ENCODE measurements around the gene TCF4.

Gene TCF4

GRCh38 chr18:55447672-55448018 is 140.3 kb downstream of the TCF4 start:
- WGBS (ENCODE audit: extremely low coverage, insufficient coverage, insufficient read length): no CpG with 5 or more reads among the region's 3 CpGs
- Histone ChIP-seq H3K4ac (ENCODE audit: low read depth, low read length) (no peak overlapping the region), H3K9ac (ENCODE audit: low read length) (no peak overlapping the region), H3K4me1 (ENCODE audit: control insufficient read depth in 1 of 2, insufficient read depth in 2 of 2, low read length in 2 of 2) (no peaks in the 10 kb centered on the region), H3K23ac (ENCODE audit: low read length) (no peak overlapping the region), H3K4me3 (ENCODE audit: low read depth, low read length) (no peak overlapping the region), H4K91ac (ENCODE audit: low read depth, low read length) (no peak overlapping the region), H3K14ac (ENCODE audit: low read length) (no peak overlapping the region), H3K36me3 (ENCODE audit: control insufficient read depth in 1 of 2, insufficient read depth in 2 of 2, low read length in 2 of 2) (peaks cover 2 to 3% of the 10 kb centered on the region in 2 experiments), H3K9me3 (ENCODE audit: insufficient read depth, low read depth, low read length) (no peaks in the 10 kb centered on the region), H2AFZ (ENCODE audit: insufficient read depth, low read length, poor library complexity) (no peak overlapping the region), H3K18ac (ENCODE audit: low read length) (no peak overlapping the region), H2BK5ac (ENCODE audit: low read depth, low read length, poor library complexity) (no peak overlapping the region), H3K4me2 (ENCODE audit: low read length) (no peak overlapping the region), H2AK5ac (ENCODE audit: low read length) (no peak overlapping the region), H2BK12ac (ENCODE audit: low read length) (no peak overlapping the region), H4K8ac (ENCODE audit: low read depth, low read length) (no peak overlapping the region), H3K79me2 (ENCODE audit: control insufficient read depth, insufficient read depth, low read length, poor library complexity) (peaks cover 1% of the 10 kb centered on the region), H3K79me1 (ENCODE audit: low read length) (no peaks in the 10 kb centered on the region), H3K27ac (ENCODE audit: low read depth, low read length) (no peak overlapping the region), H3K27me3 (ENCODE audit: insufficient read depth, low read length) (no peaks in the 10 kb centered on the region), H4K12ac (ENCODE audit: low read depth, low read length) (no peak overlapping the region), H2BK120ac (ENCODE audit: insufficient read depth, low read length, poor library complexity) (no peak overlapping the region)
- no peak for DNase-seq

DNA sequence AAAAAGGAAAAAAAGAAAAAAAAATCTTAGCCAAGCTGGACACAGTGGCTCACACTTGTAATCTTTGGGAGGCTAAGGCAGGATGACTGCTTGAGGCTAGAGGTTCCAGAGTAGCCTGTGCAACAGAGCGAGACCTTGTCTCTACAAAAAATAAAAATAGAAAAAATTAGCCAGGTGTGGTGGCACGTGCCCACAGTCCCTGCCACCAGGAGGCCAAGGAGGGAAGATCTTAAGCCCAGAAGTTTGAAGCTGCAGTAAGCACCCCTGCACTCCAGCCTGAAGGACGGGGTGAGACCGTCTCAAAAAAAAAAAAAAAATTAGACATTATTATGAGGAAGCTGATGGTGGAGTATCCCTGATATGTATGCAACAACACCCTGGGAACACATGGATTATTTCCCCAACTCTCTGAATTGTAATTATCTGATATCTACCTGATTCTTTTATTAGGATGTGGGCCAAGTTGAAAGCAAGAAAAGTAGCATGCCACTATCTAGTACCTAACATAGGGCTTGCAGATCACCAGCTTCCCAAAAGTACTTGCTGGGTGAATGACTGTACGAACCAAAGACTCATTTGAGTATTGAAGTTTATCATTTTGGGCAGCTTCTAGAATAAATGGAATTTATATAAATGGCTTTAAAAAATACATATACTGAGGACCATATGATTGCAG is 140.9 kb downstream of the TCF4 start:
- H4K91ac ChIP-seq (ENCODE audit: low read depth, low read length): no peak overlapping the region
- H3K4me2 ChIP-seq (ENCODE audit: low read length): no peak overlapping the region
- H2AFZ ChIP-seq (ENCODE audit: insufficient read depth, low read length, poor library complexity): no peak overlapping the region
- WGBS (ENCODE audit: extremely low coverage, insufficient coverage, insufficient read length): no CpG with 5 or more reads among the region's 5 CpGs
- no peak overlapping the region for H3K14ac ChIP-seq (ENCODE audit: low read length)
- H3K36me3 ChIP-seq (ENCODE audit: control insufficient read depth in 1 of 2, insufficient read depth in 2 of 2, low read length in 2 of 2): no peaks in the 10 kb centered on the region
- DNase-seq: no peak
- H3K4me1 ChIP-seq (ENCODE audit: control insufficient read depth in 1 of 2, insufficient read depth in 2 of 2, low read length in 2 of 2): no peaks in the 10 kb centered on the region
- H3K27ac ChIP-seq (ENCODE audit: low read depth, low read length): no peak overlapping the region
- no peak overlapping the region for H4K12ac ChIP-seq (ENCODE audit: low read depth, low read length)
- no peak overlapping the region for H3K23ac ChIP-seq (ENCODE audit: low read length)
- H2BK5ac ChIP-seq (ENCODE audit: low read depth, low read length, poor library complexity): no peak overlapping the region
- H3K79me1 ChIP-seq (ENCODE audit: low read length): no peaks in the 10 kb centered on the region
- no peaks in the 10 kb centered on the region for H3K27me3 ChIP-seq (ENCODE audit: insufficient read depth, low read length)
- no peak overlapping the region for H4K8ac ChIP-seq (ENCODE audit: low read depth, low read length)
- H3K18ac ChIP-seq (ENCODE audit: low read length): no peak overlapping the region
- no peak overlapping the region for H3K9ac ChIP-seq (ENCODE audit: low read length)
- no peak overlapping the region for H2BK120ac ChIP-seq (ENCODE audit: insufficient read depth, low read length, poor library complexity)
- H3K4ac ChIP-seq (ENCODE audit: low read depth, low read length): no peak overlapping the region
- H2BK12ac ChIP-seq (ENCODE audit: low read length): no peak overlapping the region
- no peak overlapping the region for H3K4me3 ChIP-seq (ENCODE audit: low read depth, low read length)
- no peak overlapping the region for H2AK5ac ChIP-seq (ENCODE audit: low read length)
- H3K9me3 ChIP-seq (ENCODE audit: insufficient read depth, low read depth, low read length): no peaks in the 10 kb centered on the region
- H3K79me2 ChIP-seq (ENCODE audit: control insufficient read depth, insufficient read depth, low read length, poor library complexity): peaks cover 1% of the 10 kb centered on the region

GRCh38 chr18:55444536-55444935 is 143.5 kb downstream of the TCF4 start:
- Histone ChIP-seq H3K9me3 (ENCODE audit: insufficient read depth, low read depth, low read length) (no peaks in the 10 kb centered on the region), H2BK120ac (ENCODE audit: insufficient read depth, low read length, poor library complexity) (no peak overlapping the region), H2BK5ac (ENCODE audit: low read depth, low read length, poor library complexity) (no peak overlapping the region), H4K91ac (ENCODE audit: low read depth, low read length) (no peak overlapping the region), H3K9ac (ENCODE audit: low read length) (no peak overlapping the region), H3K27ac (ENCODE audit: low read depth, low read length) (no peak overlapping the region), H3K79me2 (ENCODE audit: control insufficient read depth, insufficient read depth, low read length, poor library complexity) (no peaks in the 10 kb centered on the region), H4K12ac (ENCODE audit: low read depth, low read length) (no peak overlapping the region), H3K79me1 (ENCODE audit: low read length) (no peaks in the 10 kb centered on the region), H3K4me2 (ENCODE audit: low read length) (no peak overlapping the region), H3K4me1 (ENCODE audit: control insufficient read depth in 1 of 2, insufficient read depth in 2 of 2, low read length in 2 of 2) (no peaks in the 10 kb centered on the region), H3K4me3 (ENCODE audit: low read depth, low read length) (no peak overlapping the region), H2AK5ac (ENCODE audit: low read length) (no peak overlapping the region), H4K8ac (ENCODE audit: low read depth, low read length) (no peak overlapping the region), H2BK12ac (ENCODE audit: low read length) (no peak overlapping the region), H3K18ac (ENCODE audit: low read length) (no peak overlapping the region), H3K4ac (ENCODE audit: low read depth, low read length) (no peak overlapping the region), H3K14ac (ENCODE audit: low read length) (no peak overlapping the region), H3K23ac (ENCODE audit: low read length) (no peak overlapping the region), H3K36me3 (ENCODE audit: control insufficient read depth in 1 of 2, insufficient read depth in 2 of 2, low read length in 2 of 2) (no peaks in the 10 kb centered on the region), H3K27me3 (ENCODE audit: insufficient read depth, low read length) (no peaks in the 10 kb centered on the region), H2AFZ (ENCODE audit: insufficient read depth, low read length, poor library complexity) (no peak overlapping the region)
- WGBS (ENCODE audit: extremely low coverage, insufficient coverage, insufficient read length): no CpG with 5 or more reads among the region's 1 CpG
- DNase-seq: no peak

GRCh38 chr18:55443776-55444175 is 144.2 kb downstream of the TCF4 start:
- Histone ChIP-seq H3K4me2 (ENCODE audit: low read length) (no peak overlapping the region), H3K36me3 (ENCODE audit: control insufficient read depth in 1 of 2, insufficient read depth in 2 of 2, low read length in 2 of 2) (peaks cover 0 to 2% of the 10 kb centered on the region in 2 experiments), H3K14ac (ENCODE audit: low read length) (no peak overlapping the region), H3K18ac (ENCODE audit: low read length) (no peak overlapping the region), H2BK12ac (ENCODE audit: low read length) (no peak overlapping the region), H4K8ac (ENCODE audit: low read depth, low read length) (no peak overlapping the region), H2BK120ac (ENCODE audit: insufficient read depth, low read length, poor library complexity) (no peak overlapping the region), H2BK5ac (ENCODE audit: low read depth, low read length, poor library complexity) (no peak overlapping the region), H4K12ac (ENCODE audit: low read depth, low read length) (no peak overlapping the region), H3K79me1 (ENCODE audit: low read length) (no peaks in the 10 kb centered on the region), H3K4ac (ENCODE audit: low read depth, low read length) (peak overlapping the region; percentile 42), H2AK5ac (ENCODE audit: low read length) (no peak overlapping the region), H3K23ac (ENCODE audit: low read length) (no peak overlapping the region), H3K79me2 (ENCODE audit: control insufficient read depth, insufficient read depth, low read length, poor library complexity) (peaks cover 2% of the 10 kb centered on the region), H3K27ac (ENCODE audit: low read depth, low read length) (no peak overlapping the region), H2AFZ (ENCODE audit: insufficient read depth, low read length, poor library complexity) (no peak overlapping the region), H3K27me3 (ENCODE audit: insufficient read depth, low read length) (no peaks in the 10 kb centered on the region), H4K91ac (ENCODE audit: low read depth, low read length) (no peak overlapping the region), H3K9ac (ENCODE audit: low read length) (no peak overlapping the region), H3K4me3 (ENCODE audit: low read depth, low read length) (no peak overlapping the region), H3K9me3 (ENCODE audit: insufficient read depth, low read depth, low read length) (no peaks in the 10 kb centered on the region), H3K4me1 (ENCODE audit: control insufficient read depth in 1 of 2, insufficient read depth in 2 of 2, low read length in 2 of 2) (peaks cover 0 to 3% of the 10 kb centered on the region in 2 experiments)
- no CpG with 5 or more reads among the region's 3 CpGs for WGBS (ENCODE audit: extremely low coverage, insufficient coverage, insufficient read length)
- no peak for DNase-seq

Data from trophoblast cell (in vitro differentiated cells and primary cell).